Amniotic epithelial cell (primary cell): ENCODE results near the gene CUL2.
"Not testable (repeated sequence)": the region's sequence is repeated elsewhere in the genome, so short reads cannot be mapped to it uniquely, and the experiment has no call there.

ENCODE experiments used
- DNase-seq: peaks from one replicate; pipeline ENCODE4 v3.0.0-alpha.2; 2010; ENCODE audit warnings: low read depth

CUL2 gene

DNA sequence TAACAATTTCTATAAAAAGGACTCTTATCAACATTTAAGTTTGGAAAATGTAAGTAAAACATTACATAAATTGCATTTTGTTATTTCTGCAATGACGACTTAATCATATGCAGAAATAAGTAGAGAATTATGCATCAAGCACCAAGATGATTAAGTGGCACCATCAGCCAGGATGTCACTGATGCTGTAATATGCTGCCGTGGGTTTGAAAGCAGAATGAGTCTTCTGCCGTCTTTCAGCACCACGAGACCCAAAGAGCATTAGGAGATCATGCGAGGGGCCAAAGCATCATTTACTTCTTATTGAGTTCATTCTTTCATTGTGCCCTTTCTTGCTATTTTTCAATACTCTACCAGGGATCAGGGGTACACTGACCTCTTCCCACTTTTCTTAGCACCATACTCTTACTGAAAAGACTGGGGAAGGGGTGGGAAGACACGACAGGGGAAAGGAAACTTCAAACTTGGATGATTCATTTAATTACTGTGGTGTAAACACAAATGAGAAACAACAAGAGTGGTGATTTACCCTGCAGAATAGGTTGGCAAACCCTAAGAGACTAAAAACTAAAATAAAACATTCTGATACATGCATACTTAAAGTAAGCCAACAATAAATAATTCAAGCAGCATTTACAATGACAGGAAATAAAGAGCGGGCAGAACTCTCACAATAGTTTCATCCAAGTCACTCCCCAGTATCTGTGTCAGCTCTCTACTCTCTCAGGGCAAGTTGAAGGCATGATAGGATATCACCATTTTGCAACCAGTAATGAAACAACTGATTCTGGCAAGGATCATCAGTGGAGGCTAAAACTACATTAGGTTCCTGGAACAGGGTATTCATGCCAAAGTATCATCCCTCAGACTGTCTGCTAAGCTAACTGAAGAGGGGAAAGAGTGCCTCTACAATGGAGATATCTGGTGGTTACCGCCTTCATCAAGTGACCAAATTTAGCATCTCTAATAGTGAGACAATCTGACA, 70.8 kb downstream of the CUL2 start:
- DNase-seq, result no peak

DNA sequence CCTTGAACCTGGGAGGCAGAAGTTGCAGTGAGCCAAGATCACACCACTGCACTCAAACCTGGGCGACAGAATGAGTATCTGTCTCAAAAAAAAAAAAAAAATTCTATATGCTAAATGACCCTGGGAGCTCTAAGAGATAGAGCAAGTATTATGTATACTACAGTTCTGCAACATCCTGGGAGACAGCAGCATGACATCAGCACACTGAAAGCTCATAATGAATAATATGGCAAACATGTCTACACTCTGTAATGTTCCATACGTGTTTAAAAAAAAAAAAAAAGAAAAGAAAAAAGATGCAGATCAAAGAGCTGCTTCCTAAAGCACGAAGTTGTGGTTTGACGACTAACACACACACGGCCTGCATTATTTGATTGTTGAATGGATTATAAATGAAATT, 72.5 kb downstream of the CUL2 start:
- no peak for DNase-seq

DNA sequence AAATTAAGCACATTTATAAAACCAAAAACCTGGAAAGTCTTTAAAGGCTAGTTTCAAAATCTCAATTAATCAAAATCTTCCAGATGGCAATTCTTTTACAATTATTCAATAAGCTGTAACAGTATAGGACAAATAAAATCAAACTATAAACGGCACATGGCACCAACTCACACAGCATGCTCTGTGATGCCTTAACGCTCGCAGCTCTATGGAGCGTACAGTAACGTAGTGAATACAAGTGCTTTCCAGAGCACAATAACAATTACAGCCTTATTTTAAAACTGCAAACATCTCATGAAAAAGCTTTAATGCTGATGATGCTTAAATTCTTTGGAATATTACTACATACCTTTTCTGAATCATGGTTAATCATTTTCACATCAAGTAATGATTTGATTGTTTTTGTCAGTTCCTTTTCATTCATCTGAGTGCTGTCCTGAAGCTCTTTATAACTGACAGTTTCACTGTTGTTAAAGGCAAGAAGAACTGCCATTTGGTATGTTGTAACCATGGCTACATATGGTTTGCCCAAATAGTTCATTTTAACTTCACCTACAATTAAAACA, 74.2 kb downstream of the CUL2 start:
- DNase-seq, result no peak

DNA sequence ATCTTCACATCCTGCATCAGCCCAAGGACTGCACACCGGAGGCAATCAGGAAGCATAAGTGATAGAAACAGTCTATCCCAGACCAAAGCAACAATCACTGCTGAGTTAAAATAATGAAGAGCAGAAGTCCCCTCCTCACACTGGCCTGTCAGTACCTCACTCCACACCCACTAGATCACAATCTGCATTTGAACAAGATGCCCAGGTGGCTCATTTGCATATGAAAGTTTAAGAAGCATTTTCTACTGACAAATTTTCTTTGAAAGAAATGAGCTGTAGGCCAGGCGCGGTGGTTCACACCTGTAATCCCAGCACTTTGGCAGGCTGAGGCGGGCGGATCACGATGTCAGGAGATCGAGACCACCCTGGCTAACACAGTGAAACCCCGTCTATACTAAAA, 77.4 kb downstream of the CUL2 start:
- no peak for DNase-seq

DNA sequence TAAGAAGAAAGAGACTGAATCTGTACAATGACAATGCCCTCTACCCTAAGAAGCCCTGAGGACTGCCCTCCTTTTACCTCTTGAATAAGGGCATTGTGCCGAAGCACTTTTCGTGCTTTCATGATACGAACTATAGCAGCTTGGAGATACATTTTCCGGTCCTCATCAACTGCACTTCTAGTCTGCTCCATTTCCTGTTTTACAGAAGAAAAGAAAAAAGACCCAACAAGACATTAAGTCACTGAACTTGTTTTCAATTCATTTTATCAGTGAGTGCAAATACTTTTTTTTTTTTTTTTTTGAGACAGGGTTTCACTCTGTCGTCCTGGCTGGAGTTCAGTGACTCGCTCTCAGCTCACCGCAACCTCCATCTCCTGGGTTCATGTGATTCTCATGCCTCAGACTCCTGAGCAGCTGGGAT, 78.4 kb downstream of the CUL2 start:
- peak; percentile 24 for DNase-seq

DNA sequence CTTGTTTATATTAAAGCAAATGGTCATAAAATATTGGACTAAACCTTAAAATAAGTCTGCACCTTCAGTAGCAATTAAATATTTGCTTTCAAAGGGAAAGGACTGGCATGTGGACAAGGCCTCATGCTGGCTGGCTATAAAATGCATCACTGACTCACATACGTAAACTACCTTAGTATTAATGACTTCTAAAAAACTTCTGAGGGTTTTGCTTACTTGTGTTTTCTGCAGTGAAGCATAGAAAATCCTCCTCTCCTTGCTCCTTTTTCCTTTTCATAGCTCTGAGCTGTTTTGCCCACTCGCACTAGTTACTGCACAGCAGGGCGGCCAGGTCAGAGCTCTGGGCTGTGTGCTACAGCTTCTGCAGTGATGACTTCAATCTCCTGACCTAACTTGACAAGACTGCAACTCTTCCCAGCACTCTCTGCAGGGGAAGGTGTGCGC, 82.3 kb downstream of the CUL2 start:
- no peak for DNase-seq

DNA sequence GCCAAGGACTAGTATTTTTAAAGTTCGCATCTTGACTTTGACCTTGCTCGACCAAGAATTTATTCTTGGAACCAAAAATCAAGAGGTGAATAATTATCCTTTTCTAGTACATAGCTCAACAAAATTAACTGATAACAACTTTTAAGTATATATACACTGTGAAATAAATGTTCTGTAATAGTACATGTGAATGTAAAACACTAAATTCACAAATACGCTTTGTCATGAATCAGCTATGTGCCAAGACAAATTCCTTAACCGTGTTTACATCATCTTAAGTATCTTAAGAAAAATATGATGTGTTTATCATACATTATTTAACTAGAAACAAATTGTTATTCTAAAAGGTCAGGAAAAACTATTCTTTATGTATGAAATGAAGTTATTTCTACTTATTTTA, 83.3 kb downstream of the CUL2 start:
- DNase-seq, result peak; percentile 87

DNA sequence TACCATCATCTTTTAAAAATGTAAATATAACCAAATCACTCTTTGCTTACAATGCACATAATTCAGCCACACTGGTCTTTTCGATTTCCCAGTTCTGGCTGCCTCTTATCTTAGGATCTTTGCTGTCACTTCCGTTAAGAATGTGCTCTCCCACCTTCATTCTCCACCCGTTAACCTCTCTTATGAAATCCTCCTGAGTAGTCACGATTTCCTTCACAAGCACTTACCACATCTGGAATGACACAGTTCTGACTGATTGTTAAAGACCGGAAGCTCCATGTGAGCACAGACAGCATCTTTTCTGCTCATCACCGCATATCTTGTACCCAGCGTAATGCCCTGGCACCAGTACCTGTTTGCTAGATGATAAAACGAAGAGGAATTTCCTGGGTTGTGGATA, 84.3 kb downstream of the CUL2 start:
- peak; percentile 100 for DNase-seq

DNA sequence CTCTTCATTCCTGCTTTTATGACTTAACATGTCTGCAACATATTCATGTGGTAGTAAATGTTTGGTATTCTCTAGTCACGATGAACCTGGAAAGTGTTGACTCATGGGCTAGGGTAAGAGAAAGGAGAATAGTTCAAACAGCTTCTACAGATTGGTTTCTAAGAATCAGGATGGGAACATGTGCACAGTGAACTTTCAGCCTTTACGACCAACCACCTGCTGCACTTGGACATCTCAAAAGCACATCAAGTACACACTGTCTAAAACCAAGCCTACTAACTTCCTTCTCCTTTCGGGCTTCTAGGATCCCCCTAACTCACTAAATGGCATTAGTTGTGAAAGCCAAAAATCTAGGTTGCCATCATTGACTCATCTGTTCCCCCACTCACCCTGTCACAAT, 85.5 kb downstream of the CUL2 start:
- no peak for DNase-seq

DNA sequence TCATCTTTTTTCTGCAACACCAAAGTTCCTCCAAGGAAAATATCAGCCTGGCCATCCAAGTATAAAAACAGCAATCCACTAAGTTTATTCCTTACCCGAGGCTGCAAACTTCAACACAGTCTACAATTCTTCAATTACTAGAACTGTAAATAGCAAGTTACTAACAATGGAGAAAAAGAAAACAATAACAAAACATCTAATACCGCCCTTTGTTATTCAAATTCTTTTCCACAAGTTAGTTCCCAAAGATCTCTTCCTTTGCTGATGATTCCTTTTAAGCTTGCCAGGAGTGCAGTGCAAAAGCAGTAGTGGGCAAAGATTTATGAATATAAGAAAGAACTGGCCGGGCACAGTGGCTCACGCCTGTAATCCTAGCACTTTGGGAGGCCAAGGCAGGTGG, 86.2 kb downstream of the CUL2 start:
- DNase-seq, result no peak

DNA sequence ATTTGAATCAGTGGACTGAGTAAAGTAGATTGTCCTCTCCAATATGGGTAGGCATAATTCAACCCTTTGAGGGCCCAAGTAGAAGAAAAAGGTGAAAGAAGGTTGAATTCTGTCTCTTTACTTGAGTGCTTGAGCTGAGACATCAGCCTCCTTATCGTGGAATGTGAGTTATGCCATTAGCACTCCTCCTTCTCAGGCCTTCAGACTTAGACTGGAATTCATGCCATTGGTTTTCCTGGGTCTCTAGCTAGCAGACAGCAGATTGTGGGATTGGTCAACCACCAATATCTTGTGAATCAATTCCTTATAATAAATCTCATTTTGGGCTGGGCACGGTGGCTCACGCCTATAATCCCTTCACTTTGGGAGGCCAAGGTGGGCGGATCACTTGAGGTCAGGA, 89.2 kb downstream of the CUL2 start:
- peak; percentile 91 for DNase-seq

DNA sequence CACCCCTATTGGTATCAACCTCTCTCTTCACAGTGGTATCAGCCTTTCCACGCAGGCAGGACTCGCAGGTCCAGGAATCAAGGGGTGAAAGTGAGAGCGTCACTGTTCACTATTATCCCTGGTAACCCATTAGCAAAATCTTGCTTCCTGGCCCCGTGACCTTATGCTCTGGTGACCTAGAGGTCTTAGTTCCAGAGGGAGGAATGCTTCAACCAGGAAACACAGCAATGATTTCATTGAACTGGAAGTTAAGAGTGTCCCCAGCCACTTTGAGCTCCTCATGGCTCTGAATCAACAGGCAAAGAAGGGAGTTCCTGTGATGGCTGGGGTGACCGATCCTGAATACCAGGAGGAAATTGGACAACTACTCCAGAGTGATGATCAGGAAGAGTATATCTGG, 90.6 kb downstream of the CUL2 start:
- DNase-seq, result no peak

DNA sequence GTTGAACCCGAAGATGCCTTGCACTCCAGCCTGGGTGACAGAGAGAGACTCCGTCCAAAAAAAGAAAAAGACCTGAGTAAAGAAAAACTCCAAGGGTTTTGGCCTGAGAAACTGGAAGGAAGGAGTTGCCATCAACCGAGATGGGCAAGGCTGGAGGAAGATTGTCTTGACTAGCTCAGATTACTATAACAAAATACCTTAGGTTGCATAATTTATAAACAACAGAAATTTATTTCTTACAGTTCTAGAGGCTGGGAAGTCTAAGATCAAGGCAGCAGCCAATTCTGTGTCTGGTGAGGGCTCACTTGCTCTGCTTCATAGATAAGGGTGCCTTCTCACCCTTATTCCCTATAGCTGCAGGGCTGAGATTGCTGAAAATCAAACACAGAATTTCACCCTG, 91.2 kb downstream of the CUL2 start:
- peak; percentile 27 for DNase-seq

DNA sequence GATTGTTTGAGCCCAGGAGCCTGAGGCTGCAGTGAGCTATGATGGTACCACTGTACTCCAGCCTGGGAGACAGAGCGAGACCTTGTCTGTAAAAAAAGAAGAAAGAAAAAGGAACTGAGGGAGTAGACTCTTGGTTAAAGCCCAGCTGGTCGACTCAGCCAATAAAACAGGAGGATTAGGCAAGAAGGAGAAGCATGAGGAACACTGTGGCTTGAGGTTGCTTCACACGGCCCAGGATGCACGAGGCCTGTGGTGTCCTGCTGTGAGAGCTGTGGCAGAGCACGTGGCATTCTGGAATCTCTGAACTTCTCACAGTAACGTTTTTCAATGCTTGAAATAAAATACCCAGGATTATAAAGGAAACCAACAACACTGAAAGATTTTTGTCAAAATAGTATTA, 93.3 kb downstream of the CUL2 start:
- peak; percentile 96 for DNase-seq

DNA sequence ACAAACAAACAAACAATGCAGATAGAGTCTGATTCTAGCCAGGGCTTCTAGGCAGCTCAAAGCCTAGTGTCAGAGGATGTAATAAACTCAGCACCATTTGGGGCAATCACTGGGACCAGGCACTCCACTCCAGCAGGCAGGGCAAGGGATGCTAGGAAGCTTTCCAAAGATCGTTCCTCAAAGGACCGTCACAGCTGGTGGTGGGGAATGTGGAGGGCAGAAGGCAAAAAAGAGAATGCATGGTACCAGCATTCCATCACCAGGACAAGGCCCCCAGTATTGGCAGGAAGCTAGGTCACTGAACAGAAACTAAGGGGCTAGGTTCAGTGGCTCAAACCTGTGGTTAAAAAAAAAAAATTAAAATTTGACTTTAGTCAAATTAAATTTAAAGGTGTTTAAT, 94.2 kb downstream of the CUL2 start:
- no peak for DNase-seq

DNA sequence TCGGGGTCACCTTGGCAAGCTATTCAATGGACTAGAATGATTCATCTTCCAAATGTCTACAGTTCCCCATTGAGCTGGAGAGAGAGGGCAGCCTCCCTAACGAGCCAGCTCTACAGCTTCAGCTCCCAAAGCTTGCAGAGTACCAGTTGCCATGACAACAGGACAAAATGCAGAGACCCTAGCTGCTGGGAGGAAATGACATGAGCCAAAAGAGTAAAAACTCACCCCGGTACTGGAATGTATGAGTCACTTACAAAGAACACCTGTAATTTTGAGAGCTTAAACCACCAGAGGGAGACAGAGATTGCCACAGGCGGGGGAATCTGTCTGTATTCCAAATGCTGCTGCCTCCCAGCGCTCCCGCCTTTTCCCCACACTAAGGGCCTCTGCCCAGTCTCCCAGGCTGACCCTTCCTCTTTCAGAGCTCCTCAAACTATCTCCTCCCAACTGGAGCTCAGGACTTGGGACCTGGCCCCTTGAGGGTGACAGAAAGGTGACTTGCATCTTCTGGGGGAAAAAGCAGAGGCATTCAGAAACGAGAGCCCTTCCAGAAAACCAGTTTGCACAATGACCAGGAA, 95.5 kb downstream of the CUL2 start:
- peak; percentile 72 for DNase-seq

DNA sequence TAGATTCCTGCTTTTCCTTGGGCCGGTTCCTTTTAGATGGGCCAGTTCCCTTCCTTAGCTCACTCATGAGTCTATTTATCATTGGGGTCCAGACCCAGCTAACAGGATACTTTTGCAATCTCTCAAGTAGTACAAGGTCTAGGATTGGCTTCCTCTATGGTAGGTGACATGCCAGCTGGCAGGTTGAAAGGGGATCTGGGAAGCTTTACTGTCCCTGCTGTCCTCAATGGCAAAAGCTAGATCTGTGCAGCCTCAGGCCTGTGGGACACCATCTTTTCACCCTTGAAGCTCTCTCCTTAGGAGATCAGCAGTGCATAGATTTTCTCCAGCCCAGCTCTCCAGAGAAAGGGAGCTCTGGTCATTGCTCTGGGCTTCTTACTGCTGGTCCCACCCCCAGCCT, 96.4 kb downstream of the CUL2 start:
- DNase-seq, result no peak

DNA sequence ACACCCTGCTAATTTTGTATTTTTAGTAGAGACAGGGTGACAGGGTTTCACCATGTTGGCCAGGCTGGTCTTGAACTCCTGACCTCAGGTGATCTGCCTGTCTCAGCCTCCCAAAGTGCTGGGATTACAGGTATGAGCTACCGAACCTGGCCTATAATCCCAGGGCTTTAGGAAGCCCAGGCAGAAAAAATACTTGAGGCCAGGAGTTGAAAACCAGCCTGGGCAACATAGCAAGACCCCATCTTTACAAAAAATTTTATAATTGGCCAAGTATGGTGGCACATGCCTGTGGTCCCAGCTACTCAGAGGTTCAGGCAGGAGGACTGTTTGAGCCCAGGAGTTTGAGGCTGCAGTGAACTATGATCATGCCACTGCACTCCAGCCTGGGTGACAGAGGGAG, 99.0 kb downstream of the CUL2 start:
- not testable (repeated sequence) for DNase-seq

DNA sequence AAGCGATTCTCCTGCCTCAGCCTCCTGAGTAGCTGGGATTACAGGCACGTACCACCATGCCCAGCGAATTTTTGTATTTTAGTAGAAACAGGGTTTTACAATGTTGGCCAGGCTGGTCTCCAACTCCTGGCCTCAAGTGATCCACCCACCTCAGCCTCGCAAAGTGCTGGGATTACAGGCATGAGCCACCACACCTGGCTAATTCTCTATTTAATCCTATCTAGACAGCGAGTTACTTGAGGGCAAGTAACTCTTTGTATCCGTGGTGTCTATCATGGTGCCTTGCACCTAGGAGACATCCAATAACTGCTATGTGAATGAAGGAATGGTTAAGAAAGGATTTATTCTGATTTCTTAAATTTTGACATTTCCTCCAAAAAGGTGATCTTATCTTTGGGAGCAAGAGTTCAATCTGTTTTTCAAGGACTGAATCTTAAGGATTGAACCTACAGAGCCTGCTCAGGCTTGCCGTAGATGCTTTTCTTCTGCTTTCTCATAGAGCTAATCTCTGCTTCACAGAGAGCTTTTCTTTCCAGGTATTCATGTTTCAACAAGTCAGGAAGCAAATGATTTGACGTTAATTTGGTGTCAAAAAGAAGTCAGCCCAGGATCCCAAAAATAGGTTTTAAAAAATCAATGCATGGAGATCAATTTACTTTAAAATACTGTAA, 101.6 kb downstream of the CUL2 start:
- DNase-seq, result no peak

DNA sequence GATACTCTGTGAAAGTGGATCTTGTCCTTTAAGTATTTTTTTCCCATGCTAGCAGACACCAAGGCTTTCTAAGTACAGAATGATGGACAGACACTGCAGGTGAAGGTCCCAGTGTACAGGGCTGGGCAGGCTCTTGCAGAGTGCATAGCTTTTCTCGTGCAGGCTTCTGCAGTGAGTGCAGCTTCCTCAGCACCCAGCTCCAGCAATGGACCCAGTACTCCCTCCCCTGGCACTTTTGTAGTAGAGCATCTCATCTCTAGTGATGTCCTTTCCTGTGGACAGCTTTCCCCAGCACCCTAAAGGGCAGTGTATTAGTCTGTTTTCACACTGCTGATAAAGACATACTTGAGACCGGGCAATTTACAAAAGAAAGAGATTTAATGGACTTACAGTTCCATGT, 104.3 kb downstream of the CUL2 start:
- peak; percentile 48 for DNase-seq

DNA sequence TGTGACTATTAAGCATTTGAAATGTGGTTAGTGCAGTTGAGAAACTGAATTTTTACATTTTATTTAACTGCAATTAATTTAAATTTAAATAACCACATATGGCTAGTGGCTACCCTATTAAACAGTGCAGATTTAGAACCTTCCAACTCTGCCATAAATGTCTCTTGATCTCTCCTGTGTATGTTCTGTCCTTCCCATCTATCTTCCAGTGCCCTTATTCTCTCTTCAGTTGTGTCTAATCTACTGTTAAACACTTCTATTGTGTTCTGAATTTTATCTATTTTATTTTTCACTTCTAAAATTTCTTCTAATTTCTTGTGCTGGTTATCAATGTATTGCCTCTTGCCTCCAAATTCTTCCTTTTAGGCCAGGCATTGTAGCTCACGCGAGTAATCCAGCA, 105.0 kb downstream of the CUL2 start:
- DNase-seq, result no peak

DNA sequence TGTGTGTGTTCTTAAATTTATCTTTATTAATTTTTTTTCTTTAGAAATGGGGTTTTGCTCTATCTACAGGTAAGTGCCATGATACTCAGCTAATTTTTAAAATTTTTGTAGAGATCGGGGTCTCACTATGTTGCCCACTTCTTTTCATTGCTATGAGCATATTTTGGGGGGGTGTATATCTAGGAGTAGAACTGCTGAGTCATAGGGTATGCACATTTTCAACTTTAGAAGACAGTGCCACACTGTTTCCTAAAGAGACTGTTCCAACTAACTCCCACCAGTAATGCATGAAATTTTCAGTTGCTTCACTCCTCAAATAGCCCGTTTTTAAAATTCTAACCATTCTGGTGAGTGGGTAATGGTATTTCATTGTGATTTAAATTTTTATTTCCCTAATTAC, 108.3 kb downstream of the CUL2 start:
- no peak for DNase-seq

DNA sequence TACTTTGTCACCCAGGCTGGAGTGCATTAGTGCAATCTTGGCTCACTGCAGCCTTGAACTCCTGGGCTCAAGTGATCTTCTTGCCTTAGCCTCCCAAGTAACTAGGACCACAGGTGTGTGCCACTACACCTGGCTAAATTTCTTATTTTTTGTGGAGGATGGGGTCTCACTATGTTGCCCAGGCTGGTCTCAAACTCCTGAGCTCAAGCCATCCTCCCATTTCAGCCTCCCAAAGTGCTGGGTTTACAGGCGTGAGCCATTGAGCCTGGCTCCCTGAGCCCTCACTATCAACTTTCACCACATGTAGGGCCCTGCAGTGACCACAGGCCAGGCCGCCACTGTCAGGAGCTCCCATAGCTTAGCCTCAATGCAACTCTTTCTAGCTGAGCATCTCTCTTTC, 110.2 kb downstream of the CUL2 start:
- DNase-seq, result no peak
